Activated T-cell treated with anti-CD3 and anti-CD28 coated beads, Interleukin-2, amount 50 U/mL, for 1 hour (primary cell): ENCODE measurements around the gene NES.
"Not testable (repeated sequence)": the region's sequence is repeated elsewhere in the genome, so short reads cannot be mapped to it uniquely, and the experiment has no call there.

Source experiments
- DNase-seq: peaks from one replicate; pipeline ENCODE4 v3.0.0-alpha.2; 2020

NES gene

GRCh38 chr1:156643049-156643777 lies 34.0 kb downstream of the NES start:
- no peak for DNase-seq

GRCh38 chr1:156642265-156643048 lies 34.8 kb downstream of the NES start:
- no peak for DNase-seq

- DNase-seq: no peak
Observed at GRCh38 chr1:156641761-156642264, 35.4 kb downstream of the NES start, which contains the start of gene BCAN. BCAN (plus strand) TSS chr1:156642117; CDS start chr1:156646055, 3,938 bp downstream.

- DNase-seq: no peak
Observed at GRCh38 chr1:156640842-156641706, 36.1 kb downstream of the NES start.

GRCh38 chr1:156639601-156640101 lies 37.6 kb downstream of the NES start:
- DNase-seq: no peak

- DNase-seq: no peak
Observed at GRCh38 chr1:156638189-156638985, 38.8 kb downstream of the NES start.

- no peak for DNase-seq
Observed at GRCh38 chr1:156632355-156632754, 44.9 kb downstream of the NES start.

- not testable (repeated sequence) for DNase-seq
Observed at GRCh38 chr1:156631152-156631551, 46.1 kb downstream of the NES start.

- no peak for DNase-seq
Observed at GRCh38 chr1:156629823-156630449, 47.3 kb downstream of the NES start.

- no peak for DNase-seq
Observed at GRCh38 chr1:156627313-156627880, 49.8 kb downstream of the NES start.

GRCh38 chr1:156626079-156626438 lies 51.1 kb downstream of the NES start:
- DNase-seq: no peak

GRCh38 chr1:156625436-156626078 lies 51.6 kb downstream of the NES start:
- DNase-seq: peak; percentile 82

GRCh38 chr1:156624814-156625435 lies 52.3 kb downstream of the NES start:
- DNase-seq: peak; percentile 40

- peak; percentile 60 for DNase-seq
Observed at GRCh38 chr1:156623946-156624813, 53.0 kb downstream of the NES start.

GRCh38 chr1:156622581-156623297 lies 54.5 kb downstream of the NES start:
- no peak for DNase-seq

GRCh38 chr1:156619582-156619955 lies 57.6 kb downstream of the NES start:
- DNase-seq: no peak

GRCh38 chr1:156618853-156619581 lies 58.2 kb downstream of the NES start, which contains the start of gene HAPLN2:
HAPLN2 (plus strand) TSS chr1:156619415; CDS start chr1:156623491, 4,076 bp downstream.
- DNase-seq: peak; percentile 44
